Measurements from ENCODE around the gene SMC1B.
"Not testable (repeated sequence)": the region's sequence is repeated elsewhere in the genome, so short reads cannot be mapped to it uniquely, and the experiment has no call there.

SMC1B gene

DNA sequence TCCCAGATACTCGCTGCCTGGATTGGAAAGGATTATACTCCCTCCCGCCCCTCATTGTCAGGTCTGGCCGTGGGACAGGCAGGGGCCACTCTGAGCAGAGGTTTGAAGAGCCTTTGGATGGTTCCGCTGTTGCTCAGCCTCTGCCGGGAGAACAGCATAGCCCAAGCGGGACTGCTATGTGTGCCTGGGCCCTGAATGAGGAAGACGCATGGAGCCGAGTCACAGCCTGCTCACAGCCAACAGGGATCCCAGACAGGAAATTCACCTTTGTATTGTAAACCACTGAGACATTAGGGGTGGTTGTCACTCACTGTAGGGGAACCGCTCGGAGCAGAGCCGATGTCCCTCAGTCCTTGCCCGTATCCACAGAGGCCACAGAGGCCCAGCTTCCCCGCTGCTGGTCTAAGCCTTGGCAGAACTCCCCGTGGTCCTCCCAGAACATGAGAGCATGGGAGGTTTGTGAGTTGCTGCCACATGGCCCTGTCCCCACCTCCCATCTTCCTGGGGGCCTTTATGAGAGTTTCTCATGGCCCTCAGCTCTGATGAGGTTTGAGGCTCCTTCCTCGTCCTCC is 114.4 kb downstream of the SMC1B start:
- no peak overlapping the region for H3K4me3 ChIP-seq (ENCODE audit: low read length)
- TF ChIP-seq, protein P1, sequence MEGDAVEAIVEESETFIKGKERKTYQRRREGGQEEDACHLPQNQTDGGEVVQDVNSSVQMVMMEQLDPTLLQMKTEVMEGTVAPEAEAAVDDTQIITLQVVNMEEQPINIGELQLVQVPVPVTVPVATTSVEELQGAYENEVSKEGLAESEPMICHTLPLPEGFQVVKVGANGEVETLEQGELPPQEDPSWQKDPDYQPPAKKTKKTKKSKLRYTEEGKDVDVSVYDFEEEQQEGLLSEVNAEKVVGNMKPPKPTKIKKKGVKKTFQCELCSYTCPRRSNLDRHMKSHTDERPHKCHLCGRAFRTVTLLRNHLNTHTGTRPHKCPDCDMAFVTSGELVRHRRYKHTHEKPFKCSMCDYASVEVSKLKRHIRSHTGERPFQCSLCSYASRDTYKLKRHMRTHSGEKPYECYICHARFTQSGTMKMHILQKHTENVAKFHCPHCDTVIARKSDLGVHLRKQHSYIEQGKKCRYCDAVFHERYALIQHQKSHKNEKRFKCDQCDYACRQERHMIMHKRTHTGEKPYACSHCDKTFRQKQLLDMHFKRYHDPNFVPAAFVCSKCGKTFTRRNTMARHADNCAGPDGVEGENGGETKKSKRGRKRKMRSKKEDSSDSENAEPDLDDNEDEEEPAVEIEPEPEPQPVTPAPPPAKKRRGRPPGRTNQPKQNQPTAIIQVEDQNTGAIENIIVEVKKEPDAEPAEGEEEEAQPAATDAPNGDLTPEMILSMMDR (conservative IDR thresholded peaks at IDR 0.05; ENCODE audit: low read depth, low read length): no peak
- DNase-seq (ENCODE audit: low read depth): no peak

DNA sequence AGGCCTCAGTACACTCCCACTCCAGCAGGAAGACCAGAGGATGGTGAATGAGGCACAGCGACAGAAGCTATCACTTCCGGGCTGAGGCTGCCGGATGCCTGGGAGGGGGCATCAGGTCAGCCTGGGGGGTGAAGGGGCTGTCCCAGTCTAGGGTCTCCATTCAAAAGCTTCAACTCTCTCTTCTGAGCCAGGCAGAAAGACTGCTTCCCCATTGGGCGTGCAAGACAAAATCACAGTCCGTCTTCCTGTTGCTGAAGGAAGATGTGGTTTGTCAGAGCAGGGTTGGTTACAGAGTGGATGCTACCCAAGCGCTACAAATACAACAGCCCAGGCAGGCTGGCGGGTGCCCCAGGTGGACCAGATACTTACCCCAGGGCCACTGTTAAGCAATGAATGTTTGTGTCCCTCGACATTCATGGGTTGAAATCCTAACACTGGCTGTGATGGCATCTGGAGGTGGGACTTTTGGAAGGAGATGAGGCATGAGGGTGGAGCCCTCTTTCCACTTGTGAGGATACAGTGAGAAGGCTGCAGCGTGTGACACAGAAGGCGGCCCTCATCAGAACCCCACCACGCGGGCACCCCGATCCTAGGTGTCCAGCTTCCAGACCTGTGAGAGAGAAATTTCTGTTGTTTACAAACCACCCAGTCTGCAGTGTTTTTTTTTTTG is 116.6 kb downstream of the SMC1B start:
- TF ChIP-seq, protein P1 (conservative IDR thresholded peaks at IDR 0.05; ENCODE audit: low read depth, low read length): no peak
- H3K4me3 ChIP-seq (ENCODE audit: low read length): no peak overlapping the region
- no peak for DNase-seq (ENCODE audit: low read depth)

DNA sequence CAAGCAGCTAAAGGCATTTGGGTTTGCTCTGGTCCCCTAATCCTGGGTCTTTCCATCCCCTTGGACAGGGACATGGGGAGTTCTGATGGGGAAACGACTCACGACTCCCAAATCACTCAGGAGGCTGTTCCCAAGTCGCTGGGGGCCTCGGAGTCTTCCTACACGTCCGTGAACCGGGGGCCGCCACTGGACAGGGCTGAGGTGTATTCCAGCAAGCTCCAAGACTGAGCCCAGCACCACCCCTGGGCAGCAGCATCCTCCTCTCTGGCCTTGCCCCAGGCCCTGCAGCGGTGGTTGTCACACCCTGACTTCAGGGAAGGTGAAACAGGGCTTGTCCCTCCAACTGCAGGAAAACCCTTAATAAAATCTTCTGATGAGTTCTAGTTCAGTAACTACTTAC is 117.9 kb downstream of the SMC1B start:
- DNase-seq (ENCODE audit: low read depth): no peak
- no peak overlapping the region for H3K4me3 ChIP-seq (ENCODE audit: low read length)
- TF ChIP-seq, protein P1 (conservative IDR thresholded peaks at IDR 0.05; ENCODE audit: low read depth, low read length): no peak

DNA sequence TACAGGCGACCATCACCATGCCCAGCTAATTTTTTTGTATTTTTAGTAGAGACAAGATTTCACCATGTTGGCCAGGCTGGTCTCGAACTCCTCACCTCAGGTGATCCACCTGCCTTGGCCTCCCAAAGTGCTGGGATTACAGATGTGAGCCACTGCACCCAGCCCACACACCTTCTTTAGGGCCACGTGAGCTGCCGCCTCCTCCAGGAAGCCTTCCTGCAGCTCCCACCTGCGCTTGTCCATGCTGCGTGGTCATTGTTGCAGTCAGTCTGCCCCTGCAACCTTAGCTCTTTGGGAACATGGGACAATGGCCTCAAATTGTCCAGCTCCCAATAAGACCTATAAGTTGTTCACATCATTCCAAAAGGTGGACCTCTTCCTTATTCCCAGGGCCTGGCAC is 118.4 kb downstream of the SMC1B start:
- not testable (repeated sequence) for H3K4me3 ChIP-seq (ENCODE audit: low read length); DNase-seq (ENCODE audit: low read depth)

Measured in retinal pigment epithelial cell (primary cell).